WTC11 (cell line): ENCODE results near the gene MRPL9. TPM values are rescaled to one million over a fixed set of nuclear protein-coding genes. Genes with fewer than 3 reads are reported as not detected.

Source experiments
- ATAC-seq: fragments of 200-7000 bp; cut with Tn5 transposase; 2 replicates; pipeline ENCODE4 v1.10.0; 2021; ENCODE audit warnings: mild to moderate bottlenecking, moderate library complexity
- CTCF ChIA-PET: fragments of 300-600 bp; sonication (Branson Sonifier 250); formaldehyde crosslinking; loops from one replicate; lab custom pipeline; 2021; ENCODE audit warnings: antibody characterized with exemption; lab: Charles Lee
- POLR2A ChIA-PET: fragments of 350-600 bp; sonication (Branson Sonifier 250); formaldehyde crosslinking; loops from one replicate; lab custom pipeline; 2021; ENCODE audit warnings: antibody characterized with exemption; lab: Charles Lee
- DNase-seq: peaks from one replicate; pipeline ENCODE4 v3.0.0; 2021; ENCODE audit warnings: low spot score
- H3K27ac Mint-ChIP-seq: 2 replicates; pipeline ENCODE4 v1.8.0; 2021; ENCODE audit warnings: mixed read lengths
- H3K27me3 Mint-ChIP-seq: 2 replicates; pipeline ENCODE4 v1.8.0; 2021; ENCODE audit warnings: low read depth, mild to moderate bottlenecking, moderate library complexity, mixed read lengths
- H3K36me3 Mint-ChIP-seq: 2 replicates; pipeline ENCODE4 v1.8.0; 2021; ENCODE audit warnings: mixed read lengths
- H3K4me1 Mint-ChIP-seq: 2 replicates; pipeline ENCODE4 v1.8.0; 2022; ENCODE audit warnings: mixed read lengths
- H3K4me3 Mint-ChIP-seq: 2 replicates; pipeline ENCODE4 v1.8.0; 2021; ENCODE audit warnings: mild to moderate bottlenecking, moderate library complexity, mixed read lengths
- H3K9me3 Mint-ChIP-seq: 2 replicates; pipeline ENCODE4 v1.8.0; 2021; ENCODE audit warnings: mixed read lengths
- ATF1 ChIP-seq: sonication (generic); formaldehyde crosslinking; IDR thresholded peaks from 2 replicates; pipeline ENCODE4 v1.8.1; 2023; ENCODE audit warnings: mild to moderate bottlenecking, moderate library complexity, missing genetic modification reagents
- ESRRA ChIP-seq: sonication (generic); formaldehyde crosslinking; IDR thresholded peaks from 2 replicates; pipeline ENCODE4 v1.8.1; 2022; ENCODE audit warnings: mild to moderate bottlenecking, missing genetic modification reagents, borderline replicate concordance
- GABPB1 ChIP-seq: sonication (generic); formaldehyde crosslinking; IDR thresholded peaks from 2 replicates; pipeline ENCODE4 v1.8.1; 2023; ENCODE audit warnings: mild to moderate bottlenecking, missing genetic modification reagents
- HMGA2 ChIP-seq: fragments of 250-450 bp; sonication (Bioruptor Pico); IDR thresholded peaks from 2 replicates; pipeline ENCODE4 v1.4.0; 2021; ENCODE audit warnings: mild to moderate bottlenecking, moderate library complexity
- NFATC4 ChIP-seq: fragments of 250-450 bp; sonication (Bioruptor Pico); IDR thresholded peaks from 2 replicates; pipeline ENCODE4 v1.9.0; 2021; ENCODE audit warnings: mild to moderate bottlenecking
- OVOL2 ChIP-seq: fragments of 250-450 bp; sonication (Bioruptor Pico); IDR thresholded peaks from 2 replicates; pipeline ENCODE4 v1.9.0; 2021; ENCODE audit warnings: mild to moderate bottlenecking, borderline replicate concordance
- SMAD4 ChIP-seq: sonication (generic); formaldehyde crosslinking; IDR thresholded peaks from 2 replicates; pipeline ENCODE4 v1.8.0; 2022; ENCODE audit warnings: mild to moderate bottlenecking, missing genetic modification reagents
- TCF7 ChIP-seq: sonication (generic); formaldehyde crosslinking; IDR thresholded peaks from 2 replicates; pipeline ENCODE4 v1.8.0; 2022; ENCODE audit warnings: mild to moderate bottlenecking, low read depth, missing genetic modification reagents, moderate library complexity
- TEAD4 ChIP-seq: sonication (generic); formaldehyde crosslinking; IDR thresholded peaks from 2 replicates; pipeline ENCODE4 v1.8.0; 2022; ENCODE audit warnings: mild to moderate bottlenecking, missing genetic modification reagents
- ZNF121 ChIP-seq: sonication (generic); formaldehyde crosslinking; IDR thresholded peaks from 2 replicates; pipeline ENCODE4 v1.8.0; 2023; ENCODE audit warnings: missing genetic modification reagents
- ZNF219 ChIP-seq: sonication (generic); formaldehyde crosslinking; IDR thresholded peaks from 2 replicates; pipeline ENCODE4 v1.8.0; 2023; ENCODE audit warnings: missing genetic modification reagents, mild to moderate bottlenecking, borderline replicate concordance
- total RNA-seq: library from RNA; stranded (reverse); gene quantifications from 3 replicates; pipeline ENCODE4 v1.2.3, GENCODE V29; 2021
- TF ChIP-seq, protein P1 (sequence below): sonication (generic); formaldehyde crosslinking; IDR thresholded peaks from 2 replicates; pipeline ENCODE4 v1.8.1; 2023; ENCODE audit warnings: mild to moderate bottlenecking, missing genetic modification reagents
- TF ChIP-seq, protein P2 (sequence below): sonication (generic); formaldehyde crosslinking; conservative IDR thresholded peaks from 2 replicates; pipeline ENCODE4 v1.8.1; 2022; ENCODE audit warnings: mild to moderate bottlenecking, missing genetic modification reagents
- TF ChIP-seq, protein P3 (sequence below): sonication (generic); formaldehyde crosslinking; IDR thresholded peaks from 2 replicates; pipeline ENCODE4 v1.8.0; 2023; ENCODE audit warnings: missing genetic modification reagents, mild to moderate bottlenecking, borderline replicate concordance
- TF ChIP-seq, protein P4 (sequence below): sonication (generic); formaldehyde crosslinking; IDR thresholded peaks from 2 replicates; pipeline ENCODE4 v1.8.1; 2022; ENCODE audit warnings: low read depth, missing genetic modification reagents, borderline replicate concordance
- TF ChIP-seq, protein P5 (sequence below): sonication (generic); formaldehyde crosslinking; IDR thresholded peaks from 2 replicates; pipeline ENCODE4 v1.8.0; 2022; ENCODE audit warnings: mild to moderate bottlenecking, missing genetic modification reagents
- TF ChIP-seq, protein P6 (sequence below): fragments of 250-450 bp; sonication (Bioruptor Pico); IDR thresholded peaks from 2 replicates; pipeline ENCODE4 v1.9.0; 2021; ENCODE audit warnings: mild to moderate bottlenecking
- TF ChIP-seq, protein P7 (sequence below): sonication (generic); formaldehyde crosslinking; IDR thresholded peaks from 2 replicates; pipeline ENCODE4 v1.8.1; 2023; ENCODE audit warnings: mild to moderate bottlenecking, moderate library complexity, missing genetic modification reagents
- TF ChIP-seq, protein P8 (sequence below): sonication (generic); formaldehyde crosslinking; IDR thresholded peaks from 2 replicates; pipeline ENCODE4 v1.8.0; 2023; ENCODE audit warnings: missing genetic modification reagents

MRPL9 gene
- total RNA-seq, 1 experiment from 2014 or later: 99.3 TPM

DNA sequence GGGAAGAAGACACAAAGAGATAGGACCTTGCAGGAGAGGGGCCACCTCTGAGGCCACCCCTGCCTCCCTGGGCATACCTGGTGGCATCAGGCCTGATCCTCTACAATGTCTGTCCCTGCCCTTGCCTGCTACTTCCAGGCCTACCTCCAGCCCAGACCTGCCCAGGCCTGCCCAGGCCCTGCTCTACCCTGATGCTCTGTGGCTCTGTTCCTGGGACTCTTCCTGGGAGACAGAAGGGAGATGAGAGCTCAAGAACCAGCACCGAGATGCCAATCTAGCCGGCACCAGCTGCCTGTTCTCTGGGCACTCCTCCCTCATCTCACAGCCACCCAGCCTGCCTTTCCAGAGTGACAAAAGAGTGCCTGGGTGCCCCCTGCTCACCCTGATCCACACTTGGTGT lies 49.4 kb downstream of the MRPL9 start (continued):
- TF ChIP-seq, protein P1, sequence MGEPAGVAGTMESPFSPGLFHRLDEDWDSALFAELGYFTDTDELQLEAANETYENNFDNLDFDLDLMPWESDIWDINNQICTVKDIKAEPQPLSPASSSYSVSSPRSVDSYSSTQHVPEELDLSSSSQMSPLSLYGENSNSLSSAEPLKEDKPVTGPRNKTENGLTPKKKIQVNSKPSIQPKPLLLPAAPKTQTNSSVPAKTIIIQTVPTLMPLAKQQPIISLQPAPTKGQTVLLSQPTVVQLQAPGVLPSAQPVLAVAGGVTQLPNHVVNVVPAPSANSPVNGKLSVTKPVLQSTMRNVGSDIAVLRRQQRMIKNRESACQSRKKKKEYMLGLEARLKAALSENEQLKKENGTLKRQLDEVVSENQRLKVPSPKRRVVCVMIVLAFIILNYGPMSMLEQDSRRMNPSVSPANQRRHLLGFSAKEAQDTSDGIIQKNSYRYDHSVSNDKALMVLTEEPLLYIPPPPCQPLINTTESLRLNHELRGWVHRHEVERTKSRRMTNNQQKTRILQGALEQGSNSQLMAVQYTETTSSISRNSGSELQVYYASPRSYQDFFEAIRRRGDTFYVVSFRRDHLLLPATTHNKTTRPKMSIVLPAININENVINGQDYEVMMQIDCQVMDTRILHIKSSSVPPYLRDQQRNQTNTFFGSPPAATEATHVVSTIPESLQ (CRISPR knock-in tag): no peak
- TF ChIP-seq OVOL2 (CRISPR knock-in tag) (no peak), TEAD4 (no peak), ATF1 (CRISPR knock-in tag) (no peak), ZNF219 (CRISPR knock-in tag) (no peak), ESRRA (no peak), GABPB1 (no peak)
- TF ChIP-seq, protein P2, sequence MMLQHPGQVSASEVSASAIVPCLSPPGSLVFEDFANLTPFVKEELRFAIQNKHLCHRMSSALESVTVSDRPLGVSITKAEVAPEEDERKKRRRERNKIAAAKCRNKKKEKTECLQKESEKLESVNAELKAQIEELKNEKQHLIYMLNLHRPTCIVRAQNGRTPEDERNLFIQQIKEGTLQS (CRISPR knock-in tag): no peak

DNA sequence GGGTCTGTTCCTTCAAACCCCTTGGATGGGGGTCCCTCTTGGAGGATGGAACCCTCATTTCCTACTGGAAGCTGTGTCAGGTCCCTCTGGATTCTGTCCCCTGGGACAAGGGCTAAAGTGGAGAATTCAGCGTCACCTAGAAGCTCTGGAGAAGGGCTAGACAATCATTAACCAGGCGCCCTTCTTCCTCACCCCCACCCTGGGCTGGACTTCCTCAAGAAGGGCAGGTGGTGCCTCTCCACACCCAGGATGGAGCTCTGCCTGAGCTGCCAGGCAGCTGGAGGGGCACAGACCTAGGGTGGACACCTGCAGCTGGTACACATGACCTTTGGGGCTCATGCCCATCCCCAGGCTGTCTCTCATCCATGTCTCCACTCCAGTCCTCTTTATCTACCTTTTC lies 50.3 kb downstream of the MRPL9 start:
- TF ChIP-seq, protein P3, sequence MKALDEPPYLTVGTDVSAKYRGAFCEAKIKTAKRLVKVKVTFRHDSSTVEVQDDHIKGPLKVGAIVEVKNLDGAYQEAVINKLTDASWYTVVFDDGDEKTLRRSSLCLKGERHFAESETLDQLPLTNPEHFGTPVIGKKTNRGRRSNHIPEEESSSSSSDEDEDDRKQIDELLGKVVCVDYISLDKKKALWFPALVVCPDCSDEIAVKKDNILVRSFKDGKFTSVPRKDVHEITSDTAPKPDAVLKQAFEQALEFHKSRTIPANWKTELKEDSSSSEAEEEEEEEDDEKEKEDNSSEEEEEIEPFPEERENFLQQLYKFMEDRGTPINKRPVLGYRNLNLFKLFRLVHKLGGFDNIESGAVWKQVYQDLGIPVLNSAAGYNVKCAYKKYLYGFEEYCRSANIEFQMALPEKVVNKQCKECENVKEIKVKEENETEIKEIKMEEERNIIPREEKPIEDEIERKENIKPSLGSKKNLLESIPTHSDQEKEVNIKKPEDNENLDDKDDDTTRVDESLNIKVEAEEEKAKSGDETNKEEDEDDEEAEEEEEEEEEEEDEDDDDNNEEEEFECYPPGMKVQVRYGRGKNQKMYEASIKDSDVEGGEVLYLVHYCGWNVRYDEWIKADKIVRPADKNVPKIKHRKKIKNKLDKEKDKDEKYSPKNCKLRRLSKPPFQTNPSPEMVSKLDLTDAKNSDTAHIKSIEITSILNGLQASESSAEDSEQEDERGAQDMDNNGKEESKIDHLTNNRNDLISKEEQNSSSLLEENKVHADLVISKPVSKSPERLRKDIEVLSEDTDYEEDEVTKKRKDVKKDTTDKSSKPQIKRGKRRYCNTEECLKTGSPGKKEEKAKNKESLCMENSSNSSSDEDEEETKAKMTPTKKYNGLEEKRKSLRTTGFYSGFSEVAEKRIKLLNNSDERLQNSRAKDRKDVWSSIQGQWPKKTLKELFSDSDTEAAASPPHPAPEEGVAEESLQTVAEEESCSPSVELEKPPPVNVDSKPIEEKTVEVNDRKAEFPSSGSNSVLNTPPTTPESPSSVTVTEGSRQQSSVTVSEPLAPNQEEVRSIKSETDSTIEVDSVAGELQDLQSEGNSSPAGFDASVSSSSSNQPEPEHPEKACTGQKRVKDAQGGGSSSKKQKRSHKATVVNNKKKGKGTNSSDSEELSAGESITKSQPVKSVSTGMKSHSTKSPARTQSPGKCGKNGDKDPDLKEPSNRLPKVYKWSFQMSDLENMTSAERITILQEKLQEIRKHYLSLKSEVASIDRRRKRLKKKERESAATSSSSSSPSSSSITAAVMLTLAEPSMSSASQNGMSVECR (CRISPR knock-in tag): no peak
- TF ChIP-seq, protein P4, sequence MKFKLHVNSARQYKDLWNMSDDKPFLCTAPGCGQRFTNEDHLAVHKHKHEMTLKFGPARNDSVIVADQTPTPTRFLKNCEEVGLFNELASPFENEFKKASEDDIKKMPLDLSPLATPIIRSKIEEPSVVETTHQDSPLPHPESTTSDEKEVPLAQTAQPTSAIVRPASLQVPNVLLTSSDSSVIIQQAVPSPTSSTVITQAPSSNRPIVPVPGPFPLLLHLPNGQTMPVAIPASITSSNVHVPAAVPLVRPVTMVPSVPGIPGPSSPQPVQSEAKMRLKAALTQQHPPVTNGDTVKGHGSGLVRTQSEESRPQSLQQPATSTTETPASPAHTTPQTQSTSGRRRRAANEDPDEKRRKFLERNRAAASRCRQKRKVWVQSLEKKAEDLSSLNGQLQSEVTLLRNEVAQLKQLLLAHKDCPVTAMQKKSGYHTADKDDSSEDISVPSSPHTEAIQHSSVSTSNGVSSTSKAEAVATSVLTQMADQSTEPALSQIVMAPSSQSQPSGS (CRISPR knock-in tag): no peak
- TF ChIP-seq TCF7 (no peak), HMGA2 (CRISPR knock-in tag) (no peak), NFATC4 (CRISPR knock-in tag) (no peak), GABPB1 (no peak)
- TF ChIP-seq, protein P5, sequence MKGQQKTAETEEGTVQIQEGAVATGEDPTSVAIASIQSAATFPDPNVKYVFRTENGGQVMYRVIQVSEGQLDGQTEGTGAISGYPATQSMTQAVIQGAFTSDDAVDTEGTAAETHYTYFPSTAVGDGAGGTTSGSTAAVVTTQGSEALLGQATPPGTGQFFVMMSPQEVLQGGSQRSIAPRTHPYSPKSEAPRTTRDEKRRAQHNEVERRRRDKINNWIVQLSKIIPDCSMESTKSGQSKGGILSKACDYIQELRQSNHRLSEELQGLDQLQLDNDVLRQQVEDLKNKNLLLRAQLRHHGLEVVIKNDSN (CRISPR knock-in tag): no peak
- TF ChIP-seq, all 79 proteins: peak for 0
- no peak overlapping the region for H3K4me3 Mint-ChIP-seq
- POLR2A ChIA-PET: no interaction called here
- H3K27ac Mint-ChIP-seq: no peak overlapping the region
- H3K9me3 Mint-ChIP-seq: no peaks in the 10 kb centered on the region
- peaks cover 26% of the 10 kb centered on the region for H3K27me3 Mint-ChIP-seq
- CTCF ChIA-PET: interaction anchor here (0.6 kb wide), 1 partner anchor 416 kb away, joined by 3 read pairs; no protein-coding TSS in a partner anchor
- no peaks in the 10 kb centered on the region for H3K36me3 Mint-ChIP-seq
- peaks cover 21% of the 10 kb centered on the region for H3K4me1 Mint-ChIP-seq
- no peak for ATAC-seq
- DNase-seq: no peak

DNA sequence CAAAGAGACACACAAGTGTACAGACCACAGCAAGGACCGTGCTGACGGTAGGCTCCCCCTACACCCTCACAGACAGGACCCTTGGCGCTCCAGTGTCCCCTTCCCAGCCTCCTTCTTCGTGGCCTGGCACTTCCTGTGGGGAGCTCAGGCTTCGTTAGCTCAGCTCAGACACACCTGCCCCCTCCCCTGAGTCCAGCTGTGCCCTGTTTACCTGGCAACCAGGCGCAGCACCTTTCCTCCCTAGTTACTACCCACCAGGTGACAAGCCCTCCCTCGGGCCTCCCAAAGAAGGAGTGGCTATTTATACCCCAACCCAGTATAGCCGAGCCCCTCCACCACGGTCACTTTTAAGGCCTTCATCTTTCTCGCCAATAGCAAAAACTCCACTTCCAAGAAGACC lies 51.3 kb downstream of the MRPL9 start:
- Mint-ChIP-seq H3K9me3 (no peaks in the 10 kb centered on the region), H3K27ac (no peak overlapping the region), H3K27me3 (peaks cover 15% of the 10 kb centered on the region)
- no peak for TF ChIP-seq TEAD4
- TF ChIP-seq SMAD4 (CRISPR knock-in tag): no peak
- TF ChIP-seq ESRRA: no peak
- TF ChIP-seq ZNF121 (CRISPR knock-in tag): no peak
- TF ChIP-seq, protein P6, sequence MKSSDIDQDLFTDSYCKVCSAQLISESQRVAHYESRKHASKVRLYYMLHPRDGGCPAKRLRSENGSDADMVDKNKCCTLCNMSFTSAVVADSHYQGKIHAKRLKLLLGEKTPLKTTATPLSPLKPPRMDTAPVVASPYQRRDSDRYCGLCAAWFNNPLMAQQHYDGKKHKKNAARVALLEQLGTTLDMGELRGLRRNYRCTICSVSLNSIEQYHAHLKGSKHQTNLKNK (CRISPR knock-in tag): no peak
- TF ChIP-seq, protein P7, sequence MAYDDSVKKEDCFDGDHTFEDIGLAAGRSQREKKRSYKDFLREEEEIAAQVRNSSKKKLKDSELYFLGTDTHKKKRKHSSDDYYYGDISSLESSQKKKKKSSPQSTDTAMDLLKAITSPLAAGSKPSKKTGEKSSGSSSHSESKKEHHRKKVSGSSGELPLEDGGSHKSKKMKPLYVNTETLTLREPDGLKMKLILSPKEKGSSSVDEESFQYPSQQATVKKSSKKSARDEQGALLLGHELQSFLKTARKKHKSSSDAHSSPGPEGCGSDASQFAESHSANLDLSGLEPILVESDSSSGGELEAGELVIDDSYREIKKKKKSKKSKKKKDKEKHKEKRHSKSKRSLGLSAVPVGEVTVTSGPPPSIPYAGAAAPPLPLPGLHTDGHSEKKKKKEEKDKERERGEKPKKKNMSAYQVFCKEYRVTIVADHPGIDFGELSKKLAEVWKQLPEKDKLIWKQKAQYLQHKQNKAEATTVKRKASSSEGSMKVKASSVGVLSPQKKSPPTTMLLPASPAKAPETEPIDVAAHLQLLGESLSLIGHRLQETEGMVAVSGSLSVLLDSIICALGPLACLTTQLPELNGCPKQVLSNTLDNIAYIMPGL (CRISPR knock-in tag): no peak
- TF ChIP-seq, protein P8, sequence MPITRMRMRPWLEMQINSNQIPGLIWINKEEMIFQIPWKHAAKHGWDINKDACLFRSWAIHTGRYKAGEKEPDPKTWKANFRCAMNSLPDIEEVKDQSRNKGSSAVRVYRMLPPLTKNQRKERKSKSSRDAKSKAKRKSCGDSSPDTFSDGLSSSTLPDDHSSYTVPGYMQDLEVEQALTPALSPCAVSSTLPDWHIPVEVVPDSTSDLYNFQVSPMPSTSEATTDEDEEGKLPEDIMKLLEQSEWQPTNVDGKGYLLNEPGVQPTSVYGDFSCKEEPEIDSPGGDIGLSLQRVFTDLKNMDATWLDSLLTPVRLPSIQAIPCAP (CRISPR knock-in tag): no peak
- TF ChIP-seq, all 79 proteins: peak for 0
- peaks cover 14% of the 10 kb centered on the region for H3K4me1 Mint-ChIP-seq
- no peak overlapping the region for H3K4me3 Mint-ChIP-seq
- no peaks in the 10 kb centered on the region for H3K36me3 Mint-ChIP-seq
- DNase-seq (no peak), ATAC-seq (no peak)
- ChIA-PET POLR2A (no interaction called here), CTCF (interaction anchor here (0.6 to 1.1 kb wide), 2 partner anchors 9 to 125 kb away, joined by 3 to 4 read pairs; partner anchors contain the start of gene RIIAD1)
